GM12874 (cell line): ENCODE results near the gene XG.

Experiments used
- CTCF ChIP-seq: IDR thresholded peaks from 2 replicates; pipeline ENCODE4 v1.5.1; 2011; ENCODE audit warnings: low read depth, mild to moderate bottlenecking, control low read depth, low read length, moderate library complexity; ENCODE audit not compliant: insufficient read depth

The XG gene

GRCh38 chrX:2710041-2710840 lies 41.6 kb upstream of the XG start:
- no peak for TF ChIP-seq CTCF

- TF ChIP-seq CTCF, result no peak
Observed at GRCh38 chrX:2711441-2711840, 40.4 kb upstream of the XG start.

- no peak for TF ChIP-seq CTCF
Observed at GRCh38 chrX:2712428-2712827, 39.4 kb upstream of the XG start.

- TF ChIP-seq CTCF, result no peak
Observed at GRCh38 chrX:2712890-2713840, 38.7 kb upstream of the XG start.

- TF ChIP-seq CTCF, result no peak
Observed at GRCh38 chrX:2714551-2714950, 37.3 kb upstream of the XG start.

GRCh38 chrX:2715066-2715600 lies 36.7 kb upstream of the XG start:
- no peak for TF ChIP-seq CTCF

- TF ChIP-seq CTCF, result no peak
Observed at GRCh38 chrX:2717312-2717711, 34.5 kb upstream of the XG start.
